Peyer's patch (tissue), 4 donors: ENCODE data around the gene TMEM135. TPM values are rescaled to one million over a fixed set of nuclear protein-coding genes. Genes with fewer than 3 reads are reported as not detected.
"Not testable (repeated sequence)": the region's sequence is repeated elsewhere in the genome, so short reads cannot be mapped to it uniquely, and the experiment has no call there.

Experiments
- DNase-seq, 3 donors: peaks; one replicate each; pipeline ENCODE4 v3.0.0-alpha.2; 2017 to 2019
- H3K27ac ChIP-seq, 4 donors: fragments of 200-600 bp; sonication (generic); one replicate each; pipeline ENCODE4 v1.5.1; 2016 to 2019
- H3K27me3 ChIP-seq, 2 donors: fragments of 200-600 bp; sonication (generic); one replicate each; pipeline ENCODE4 v1.5.1; 2019
- H3K36me3 ChIP-seq, 3 donors: fragments of 200-600 bp; sonication (generic); one replicate each; pipeline ENCODE4 v1.5.1; 2016 to 2019
- H3K4me1 ChIP-seq, 4 donors: fragments of 200-600 bp; sonication (generic); one replicate each; pipeline ENCODE4 v1.5.1; 2016 to 2019
- H3K4me3 ChIP-seq, 4 donors: fragments of 200-600 bp; sonication (generic); 1 replicate in 3 of 4; 2 replicates in 1 of 4; pipeline ENCODE4 v1.5.1; 2016 to 2019; ENCODE audit warnings: mild to moderate bottlenecking in 1 of 4
- H3K9me3 ChIP-seq, 4 donors: fragments of 200-600 bp; sonication (generic); one replicate each; pipeline ENCODE4 v1.5.1; 2016 to 2019; ENCODE audit warnings: mild to moderate bottlenecking in 1 of 4
- CTCF ChIP-seq, 6 experiments: fragments of 450-650 bp in 4 of 6; fragments of 200-600 bp in 2 of 6; sonication (generic) in 1 of 6; IDR thresholded peaks; one replicate each; pipeline ENCODE4 v1.5.1; 2017 to 2019; ENCODE audit warnings: antibody characterized with exemption in 6 of 6, mild to moderate bottlenecking in 3 of 6, moderate library complexity in 1 of 6
- POLR2A ChIP-seq, 2 donors: fragments of 450-650 bp; IDR thresholded peaks; one replicate each; pipeline ENCODE4 v1.5.1; 2017; ENCODE audit warnings: antibody characterized with exemption in 2 of 2, mild to moderate bottlenecking in 2 of 2, moderate library complexity in 2 of 2
- total RNA-seq, 4 donors: library from RNA; depleted of rRNA; stranded (reverse); fragments of >200 nt; gene quantifications; one replicate each; pipeline ENCODE4 v1.1.0, GENCODE V29; 2016

The TMEM135 gene
- total RNA-seq, 4 donors from 2014 or later, result 23.1 to 58.2 (median 40.1) TPM

GRCh38 chr11:87142594-87142993, 104.9 kb downstream of the TMEM135 start:
- H3K27me3 ChIP-seq, result no peaks in the 10 kb centered on the region

GRCh38 chr11:87143641-87144040, 105.9 kb downstream of the TMEM135 start:
- Histone ChIP-seq H3K27me3 (no peaks in the 10 kb centered on the region), H3K36me3 (no peaks in the 10 kb centered on the region), H3K27ac (no peak overlapping the region), H3K4me1 (no peaks in the 10 kb centered on the region), H3K4me3 (no peak overlapping the region), H3K9me3 (no peaks in the 10 kb centered on the region)
- DNase-seq, result no peak
- TF ChIP-seq POLR2A (IDR thresholded peaks at IDR 0.05), result no peak
- no peak for TF ChIP-seq CTCF (IDR thresholded peaks at IDR 0.05)

More at GRCh38 chr11:87142594-87142993, 104.9 kb downstream of the TMEM135 start:
- DNase-seq, result no peak
- Histone ChIP-seq H3K36me3 (no peaks in the 10 kb centered on the region), H3K9me3 (no peaks in the 10 kb centered on the region), H3K4me1 (no peaks in the 10 kb centered on the region), H3K4me3 (no peak overlapping the region), H3K27ac (no peak overlapping the region)
- TF ChIP-seq POLR2A (IDR thresholded peaks at IDR 0.05), result no peak
- TF ChIP-seq CTCF (IDR thresholded peaks at IDR 0.05), result no peak

- Histone ChIP-seq H3K4me1 (no peaks in the 10 kb centered on the region), H3K4me3 (no peak overlapping the region), H3K27ac (no peak overlapping the region), H3K36me3 (no peaks in the 10 kb centered on the region), H3K9me3 (no peaks in the 10 kb centered on the region), H3K27me3 (no peaks in the 10 kb centered on the region)
- no peak for DNase-seq
- TF ChIP-seq CTCF (IDR thresholded peaks at IDR 0.05), result no peak
- no peak for TF ChIP-seq POLR2A (IDR thresholded peaks at IDR 0.05)
These were observed 106.5 kb downstream of the TMEM135 start for GRCh38 chr11:87144252-87144651.

- no peak for TF ChIP-seq POLR2A (IDR thresholded peaks at IDR 0.05)
- TF ChIP-seq CTCF (IDR thresholded peaks at IDR 0.05), result no peak
- Histone ChIP-seq H3K9me3 (no peaks in the 10 kb centered on the region), H3K4me3 (no peak overlapping the region), H3K27me3 (no peaks in the 10 kb centered on the region), H3K36me3 (no peaks in the 10 kb centered on the region), H3K4me1 (no peaks in the 10 kb centered on the region), H3K27ac (no peak overlapping the region)
- DNase-seq, result no peak
These were observed 111.0 kb downstream of the TMEM135 start for GRCh38 chr11:87148749-87149148.

GRCh38 chr11:87149782-87150181, 112.0 kb downstream of the TMEM135 start:
- H3K9me3 ChIP-seq, H3K4me1 ChIP-seq, DNase-seq, H3K27me3 ChIP-seq, H3K4me3 ChIP-seq, H3K27ac ChIP-seq, H3K36me3 ChIP-seq: not testable (repeated sequence)

GRCh38 chr11:87150936-87151335, 113.2 kb downstream of the TMEM135 start:
- Histone ChIP-seq H3K36me3 (no peaks in the 10 kb centered on the region), H3K27me3 (no peaks in the 10 kb centered on the region), H3K4me1 (no peaks in the 10 kb centered on the region), H3K27ac (no peak overlapping the region), H3K4me3 (no peak overlapping the region), H3K9me3 (no peaks in the 10 kb centered on the region)
- no peak for TF ChIP-seq POLR2A (IDR thresholded peaks at IDR 0.05)
- TF ChIP-seq CTCF (IDR thresholded peaks at IDR 0.05), result no peak
- DNase-seq, result no peak
